NB4 (cell line): Measurements from ENCODE around the gene DLL1.

Experiments
- DNase-seq: peaks from one replicate; pipeline ENCODE4 v3.0.0; 2010; ENCODE audit warnings: low read depth
- H3K4me3 ChIP-seq: one replicate; pipeline ENCODE4 v1.5.1; 2011; ENCODE audit warnings: mild to moderate bottlenecking, low read depth, low read length, moderate library complexity
- MYC ChIP-seq: IDR thresholded peaks from 2 replicates; pipeline ENCODE4 v1.6.1; 2011; ENCODE audit warnings: low read depth, low read length
- POLR2A ChIP-seq: IDR thresholded peaks from 2 replicates; pipeline ENCODE4 v1.6.1; 2011; ENCODE audit warnings: mild to moderate bottlenecking; ENCODE audit not compliant: insufficient read length; ENCODE audit errors: extremely low read depth
- TF ChIP-seq, protein P1 (sequence below): IDR thresholded peaks from one replicate; pipeline ENCODE4 v1.5.1; 2012; ENCODE audit warnings: low read depth, low read length
- TF ChIP-seq, protein P2 (sequence below): IDR thresholded peaks from 2 replicates; pipeline ENCODE4 v1.6.1; 2011; ENCODE audit warnings: low read depth, low read length

Gene DLL1

DNA sequence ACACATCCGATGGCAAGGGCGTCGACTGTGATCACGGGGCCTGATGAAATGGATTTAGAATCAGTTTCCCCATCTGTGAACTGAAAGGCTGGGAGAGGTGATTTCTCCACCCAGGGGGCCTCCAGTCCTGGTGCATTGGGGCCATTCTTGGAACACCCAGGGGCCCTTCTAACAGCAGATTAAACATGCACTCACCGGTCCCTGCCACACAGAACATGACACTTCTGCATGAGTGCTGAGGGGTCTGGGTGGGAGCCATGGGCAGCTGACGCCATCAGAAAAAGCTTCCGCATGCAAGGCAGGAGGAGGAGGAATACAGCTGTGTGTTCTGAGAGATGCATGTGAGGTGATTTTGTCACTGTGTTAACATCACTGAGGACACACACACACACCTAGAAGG is 26.8 kb downstream of the DLL1 start:
- no peak for DNase-seq
- H3K4me3 ChIP-seq, result no peak overlapping the region
- TF ChIP-seq, protein P1, sequence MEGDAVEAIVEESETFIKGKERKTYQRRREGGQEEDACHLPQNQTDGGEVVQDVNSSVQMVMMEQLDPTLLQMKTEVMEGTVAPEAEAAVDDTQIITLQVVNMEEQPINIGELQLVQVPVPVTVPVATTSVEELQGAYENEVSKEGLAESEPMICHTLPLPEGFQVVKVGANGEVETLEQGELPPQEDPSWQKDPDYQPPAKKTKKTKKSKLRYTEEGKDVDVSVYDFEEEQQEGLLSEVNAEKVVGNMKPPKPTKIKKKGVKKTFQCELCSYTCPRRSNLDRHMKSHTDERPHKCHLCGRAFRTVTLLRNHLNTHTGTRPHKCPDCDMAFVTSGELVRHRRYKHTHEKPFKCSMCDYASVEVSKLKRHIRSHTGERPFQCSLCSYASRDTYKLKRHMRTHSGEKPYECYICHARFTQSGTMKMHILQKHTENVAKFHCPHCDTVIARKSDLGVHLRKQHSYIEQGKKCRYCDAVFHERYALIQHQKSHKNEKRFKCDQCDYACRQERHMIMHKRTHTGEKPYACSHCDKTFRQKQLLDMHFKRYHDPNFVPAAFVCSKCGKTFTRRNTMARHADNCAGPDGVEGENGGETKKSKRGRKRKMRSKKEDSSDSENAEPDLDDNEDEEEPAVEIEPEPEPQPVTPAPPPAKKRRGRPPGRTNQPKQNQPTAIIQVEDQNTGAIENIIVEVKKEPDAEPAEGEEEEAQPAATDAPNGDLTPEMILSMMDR, result no peak
- TF ChIP-seq MYC, result no peak
- no peak for TF ChIP-seq POLR2A
- TF ChIP-seq, protein P2, sequence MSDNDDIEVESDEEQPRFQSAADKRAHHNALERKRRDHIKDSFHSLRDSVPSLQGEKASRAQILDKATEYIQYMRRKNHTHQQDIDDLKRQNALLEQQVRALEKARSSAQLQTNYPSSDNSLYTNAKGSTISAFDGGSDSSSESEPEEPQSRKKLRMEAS, result no peak

DNA sequence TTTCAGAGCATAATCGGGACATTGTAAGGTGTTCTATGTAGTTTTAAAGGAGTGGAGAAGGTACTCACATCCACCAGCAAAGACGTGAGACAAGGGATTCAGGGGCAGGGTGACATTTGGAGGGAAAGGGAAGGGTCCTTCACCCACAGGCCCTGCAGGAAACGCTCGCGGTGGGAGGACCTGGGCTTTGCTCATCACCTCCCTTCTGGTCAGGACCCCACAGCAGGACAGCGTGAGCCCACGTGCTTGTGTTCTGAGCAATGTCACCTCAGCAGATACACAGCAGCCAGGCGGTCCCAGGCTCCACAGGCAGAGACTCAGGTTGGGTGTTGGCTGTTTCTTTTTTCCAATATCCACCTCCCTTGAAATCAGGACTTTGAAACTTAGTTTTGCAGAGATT is 27.5 kb downstream of the DLL1 start:
- no peak for DNase-seq
- TF ChIP-seq MYC (no peak), POLR2A (no peak)
- TF ChIP-seq, protein P1, result no peak
- TF ChIP-seq, protein P2, result no peak
- no peak overlapping the region for H3K4me3 ChIP-seq

GRCh38 chr6:170262489-170263088 is 28.3 kb downstream of the DLL1 start:
- TF ChIP-seq, protein P2, result no peak
- no peak for TF ChIP-seq MYC
- H3K4me3 ChIP-seq, result no peak overlapping the region
- no peak for DNase-seq

- TF ChIP-seq, protein P1, result no peak
- TF ChIP-seq, protein P2, result no peak
- no peak for TF ChIP-seq POLR2A
- no peak for TF ChIP-seq MYC
- no peak for DNase-seq
These were observed 29.0 kb downstream of the DLL1 start for GRCh38 chr6:170261643-170262488.

DNA sequence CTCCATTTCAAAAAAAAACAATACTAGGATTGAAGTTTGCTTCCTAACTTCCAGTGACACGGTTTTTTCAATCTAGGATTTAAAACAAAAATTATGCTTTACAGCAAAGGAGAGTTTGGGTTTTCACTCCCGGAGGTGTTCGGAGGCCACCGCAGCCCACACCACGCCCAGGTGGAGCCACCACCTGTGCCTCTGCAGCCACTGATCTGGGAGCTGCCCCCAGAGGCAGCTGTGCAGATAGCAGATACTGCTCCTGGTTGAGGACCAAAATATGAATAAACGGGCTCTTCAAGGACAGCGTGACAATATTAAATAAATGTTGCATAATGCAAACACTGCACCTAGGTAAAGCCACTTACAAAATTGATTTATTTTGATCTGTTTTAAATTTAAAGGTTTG is 30.2 kb downstream of the DLL1 start:
- DNase-seq, result no peak
- no peak overlapping the region for H3K4me3 ChIP-seq
- TF ChIP-seq, protein P1, result peak; percentile 31
- no peak for TF ChIP-seq POLR2A

More at GRCh38 chr6:170261643-170262488, 29.0 kb downstream of the DLL1 start:
- no peak overlapping the region for H3K4me3 ChIP-seq

GRCh38 chr6:170259278-170259677 is 31.6 kb downstream of the DLL1 start:
- TF ChIP-seq, protein P1, result no peak
- TF ChIP-seq, protein P2, result no peak
- TF ChIP-seq MYC (no peak), POLR2A (no peak)
- H3K4me3 ChIP-seq, result no peak overlapping the region
- DNase-seq, result no peak
